ENCODE results near the gene KTN1.

KTN1 gene

DNA sequence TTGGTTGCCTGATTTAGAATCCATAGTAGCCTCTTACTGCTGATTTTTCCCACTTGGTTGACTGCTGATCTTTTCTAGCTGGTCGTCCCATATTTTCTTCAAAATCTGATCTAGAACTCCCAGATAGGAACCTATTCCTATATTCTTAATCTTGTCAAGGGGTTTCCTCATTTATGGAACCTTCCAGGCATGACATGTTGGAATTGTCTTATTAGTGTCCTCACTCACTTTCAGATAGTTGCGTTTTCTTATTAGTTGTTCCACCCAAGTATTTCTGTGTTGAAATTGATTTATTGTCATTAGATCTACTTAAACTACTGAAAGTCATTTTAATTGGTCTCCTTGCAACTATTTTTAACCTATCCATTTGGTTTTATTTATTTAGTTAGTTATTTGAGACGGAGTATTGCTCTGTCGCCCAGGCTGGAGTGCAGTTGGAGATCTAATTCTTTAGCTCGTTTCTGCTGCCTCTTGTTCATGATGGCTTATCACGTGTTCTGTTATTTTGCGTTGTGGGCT lies 25.0 kb downstream of the KTN1 start:
- no peak for DNase-seq (ENCODE audit: low read depth in 2 of 2, low spot score in 1 of 2)

DNA sequence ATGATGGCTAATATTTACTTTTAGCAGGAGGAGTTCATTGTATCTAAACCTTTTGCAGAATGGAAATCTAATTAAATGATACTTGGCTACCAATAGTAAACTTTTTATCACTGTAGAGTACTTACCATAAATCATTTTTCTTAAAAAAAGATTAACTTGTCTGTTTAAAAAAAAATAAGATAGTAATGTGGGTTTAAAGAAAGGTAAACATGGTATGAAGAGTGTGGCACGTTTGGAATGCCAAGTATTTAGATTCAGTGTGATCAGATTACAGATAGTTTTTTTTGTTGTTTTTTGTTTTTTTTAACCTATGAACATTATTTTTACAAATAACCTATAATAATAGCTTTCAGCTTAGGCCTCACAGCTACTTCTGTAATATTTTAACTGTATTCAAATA lies 25.8 kb downstream of the KTN1 start:
- no peak for DNase-seq (ENCODE audit: low read depth in 2 of 2, low spot score in 1 of 2)

DNA sequence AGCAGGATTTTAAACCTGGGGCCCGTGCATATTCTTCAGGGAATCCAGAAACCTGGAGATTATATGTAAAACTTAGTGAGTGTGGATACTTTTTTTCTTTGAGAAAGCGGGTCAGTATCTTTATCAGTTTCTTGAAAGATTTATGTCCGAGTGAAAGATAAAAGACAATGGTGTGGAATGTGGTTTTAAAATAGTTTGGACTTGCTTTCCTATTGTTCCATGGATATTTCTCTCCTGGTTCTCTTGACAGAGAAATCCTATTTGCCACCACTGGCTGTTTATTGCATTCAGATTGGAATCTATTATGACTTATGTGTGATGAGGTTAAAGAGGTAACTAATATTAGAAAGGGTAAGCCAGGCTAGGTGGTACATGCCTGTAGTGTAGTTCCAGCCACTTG lies 27.4 kb downstream of the KTN1 start:
- no peak for DNase-seq (ENCODE audit: low read depth in 2 of 2, low spot score in 1 of 2)

DNA sequence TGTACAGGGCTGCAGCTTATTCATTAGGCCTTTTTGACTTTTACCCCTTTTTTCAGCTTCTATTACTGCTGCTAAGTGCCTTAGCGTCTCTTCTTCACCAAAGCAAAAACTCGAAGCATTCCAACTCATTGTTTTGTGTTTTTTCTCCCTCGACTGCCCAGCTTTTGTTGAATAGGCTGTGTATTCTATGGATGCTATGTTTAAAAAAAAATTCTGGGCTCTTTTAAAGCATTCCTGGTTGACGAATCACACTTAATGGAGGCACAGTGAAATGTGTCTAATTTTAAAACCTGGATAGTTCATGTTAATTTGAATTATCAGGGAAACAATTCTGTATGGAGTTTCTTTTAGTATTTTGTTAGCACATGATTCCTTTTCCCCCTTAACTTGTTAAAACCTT lies 29.7 kb downstream of the KTN1 start:
- DNase-seq (ENCODE audit: low read depth in 2 of 2, low spot score in 1 of 2): no peak

DNA sequence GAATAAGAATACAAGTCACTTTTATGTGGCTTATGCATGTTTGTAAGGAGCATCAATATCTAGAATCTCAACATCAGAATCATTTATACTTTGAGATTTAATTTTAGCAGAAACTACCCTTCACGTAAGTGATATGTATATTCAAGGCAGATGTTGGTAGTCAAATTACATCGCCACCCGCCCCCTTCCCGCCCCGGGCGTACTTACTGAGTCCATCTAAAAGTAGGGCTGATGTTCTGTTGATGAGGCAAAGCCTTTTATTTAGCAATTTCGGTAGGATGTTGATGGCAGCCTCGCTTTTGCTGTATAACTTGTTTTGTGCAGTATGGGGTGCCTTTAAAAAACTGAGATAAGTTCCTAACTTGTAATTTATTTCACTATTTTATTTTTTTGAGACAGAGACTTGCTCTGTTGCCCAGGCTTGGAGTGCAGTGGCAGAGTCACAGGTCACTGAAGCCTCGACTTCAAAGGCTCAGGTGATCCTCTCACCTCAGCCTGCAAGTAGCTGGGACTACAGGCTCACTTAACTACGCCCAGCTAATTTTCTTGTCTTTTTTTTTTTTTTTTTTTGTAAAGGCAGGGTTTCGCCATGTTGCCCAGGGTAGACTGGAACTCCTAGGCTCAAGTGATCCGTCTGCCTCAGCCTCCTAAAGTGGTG lies 30.8 kb downstream of the KTN1 start:
- no peak for DNase-seq (ENCODE audit: low read depth in 2 of 2, low spot score in 1 of 2)

DNA sequence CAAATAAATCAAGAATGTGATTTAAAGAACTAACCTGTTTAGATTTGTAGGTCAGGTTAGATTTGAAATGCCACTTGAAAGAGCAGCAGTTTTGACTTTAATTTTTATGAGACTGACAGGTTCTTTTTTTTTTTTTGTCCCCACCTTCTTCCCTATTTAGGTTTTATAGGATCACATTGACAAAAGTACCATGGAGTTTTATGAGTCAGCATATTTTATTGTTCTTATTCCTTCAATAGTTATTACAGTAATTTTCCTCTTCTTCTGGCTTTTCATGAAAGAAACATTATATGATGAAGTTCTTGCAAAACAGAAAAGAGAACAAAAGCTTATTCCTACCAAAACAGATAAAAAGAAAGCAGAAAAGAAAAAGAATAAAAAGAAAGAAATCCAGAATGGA lies 31.9 kb downstream of the KTN1 start:
- DNase-seq (ENCODE audit: low read depth in 2 of 2, low spot score in 1 of 2): no peak

DNA sequence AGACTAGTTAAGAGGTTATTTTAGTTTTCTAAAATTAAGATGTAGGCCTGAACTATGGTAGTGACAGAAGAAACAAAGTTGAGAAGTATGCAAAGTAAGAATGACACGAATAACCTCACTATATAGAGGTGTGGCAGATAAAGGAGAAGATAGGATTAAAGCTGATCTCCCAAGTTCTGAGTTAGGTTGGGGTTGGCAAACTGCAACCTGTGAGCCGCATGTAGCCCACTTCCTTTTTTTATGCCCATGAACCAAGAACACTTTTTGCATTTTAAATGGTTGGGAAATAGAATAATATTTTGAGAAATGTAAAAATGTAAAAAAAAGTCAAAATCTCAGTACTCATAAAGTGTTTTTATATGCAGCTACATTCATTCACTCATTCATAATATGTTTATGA lies 34.3 kb downstream of the KTN1 start:
- DNase-seq (ENCODE audit: low read depth in 2 of 2, low spot score in 1 of 2): no peak

DNA sequence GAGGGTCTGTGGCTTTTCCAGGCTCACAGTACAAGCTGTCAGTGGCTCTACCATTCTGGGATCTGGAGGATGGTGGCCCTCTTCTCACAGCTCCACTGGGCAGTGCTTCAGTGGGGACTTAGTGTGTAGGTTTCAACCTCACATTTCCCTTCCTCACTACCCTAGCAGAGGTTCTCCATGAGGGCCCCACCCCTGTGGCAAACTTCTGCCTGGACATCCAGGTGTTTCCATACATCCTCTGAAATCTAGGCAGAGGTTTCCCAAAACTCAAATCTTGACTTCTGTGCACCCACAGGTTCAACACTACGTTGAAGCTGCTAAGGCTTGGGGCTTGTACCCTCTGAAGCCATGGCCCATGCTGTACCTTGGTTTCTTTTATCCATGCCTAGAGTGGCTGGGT lies 40.3 kb downstream of the KTN1 start:
- DNase-seq (ENCODE audit: low read depth in 2 of 2, low spot score in 1 of 2): no peak

DNA sequence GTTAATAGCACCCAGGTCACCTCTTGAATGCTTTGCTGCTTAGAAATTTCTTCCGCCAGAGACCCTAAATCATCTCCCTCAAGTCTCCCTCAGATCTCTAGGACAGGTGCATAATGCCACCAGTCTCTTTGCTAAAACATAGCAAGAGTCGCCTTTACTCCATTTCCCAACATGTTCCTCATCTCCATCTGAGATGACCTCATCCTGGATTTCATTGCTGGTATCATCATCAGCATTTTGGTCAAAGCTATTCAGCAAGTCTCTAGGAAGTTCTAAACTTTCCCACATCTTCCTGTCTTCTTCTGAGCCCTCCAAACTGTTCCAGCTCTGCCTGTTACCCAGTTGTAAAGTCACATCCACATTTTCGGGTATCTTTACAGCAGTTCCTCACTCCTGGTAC lies 41.0 kb downstream of the KTN1 start:
- DNase-seq (ENCODE audit: low read depth in 2 of 2, low spot score in 1 of 2): no peak

DNA sequence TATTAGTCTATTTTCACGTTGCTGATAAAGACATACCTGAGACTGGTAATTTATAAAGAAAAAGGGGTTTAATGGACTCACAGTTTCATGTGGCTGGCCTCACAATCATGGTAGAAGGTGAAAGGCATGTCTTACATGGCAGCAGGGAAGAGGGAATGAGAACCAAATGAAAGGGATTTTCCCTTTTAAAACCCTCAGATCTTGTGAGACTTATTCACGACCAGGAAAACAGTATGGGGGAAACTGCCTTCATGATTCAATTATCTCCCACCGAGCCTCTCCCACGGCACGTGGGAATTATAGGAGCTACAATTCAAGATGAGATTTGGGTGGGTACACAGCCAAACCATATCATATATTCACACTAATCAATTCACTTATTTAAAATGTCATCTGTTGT lies 41.4 kb downstream of the KTN1 start:
- DNase-seq (ENCODE audit: low read depth in 2 of 2, low spot score in 1 of 2): no peak

DNA sequence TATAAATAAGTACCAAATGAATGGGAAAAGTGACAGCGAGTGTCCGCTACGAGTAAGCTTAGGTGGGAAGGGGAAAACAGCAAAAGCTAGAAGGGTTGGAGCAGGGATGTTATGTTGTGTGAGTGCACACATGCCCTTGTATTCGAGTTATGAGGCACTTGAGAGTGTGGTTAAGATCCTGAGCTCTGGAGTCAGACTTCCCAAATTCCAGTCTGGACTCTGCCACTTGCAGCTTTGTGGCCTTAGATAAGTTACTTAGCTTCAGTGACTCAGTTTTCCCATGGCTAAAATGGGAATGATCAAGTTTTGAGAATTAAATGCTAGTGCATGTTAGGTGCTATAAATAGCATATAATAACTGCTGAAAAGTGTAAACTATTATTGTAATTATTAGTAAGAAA lies 44.9 kb downstream of the KTN1 start:
- DNase-seq (ENCODE audit: low read depth in 2 of 2, low spot score in 1 of 2): no peak

DNA sequence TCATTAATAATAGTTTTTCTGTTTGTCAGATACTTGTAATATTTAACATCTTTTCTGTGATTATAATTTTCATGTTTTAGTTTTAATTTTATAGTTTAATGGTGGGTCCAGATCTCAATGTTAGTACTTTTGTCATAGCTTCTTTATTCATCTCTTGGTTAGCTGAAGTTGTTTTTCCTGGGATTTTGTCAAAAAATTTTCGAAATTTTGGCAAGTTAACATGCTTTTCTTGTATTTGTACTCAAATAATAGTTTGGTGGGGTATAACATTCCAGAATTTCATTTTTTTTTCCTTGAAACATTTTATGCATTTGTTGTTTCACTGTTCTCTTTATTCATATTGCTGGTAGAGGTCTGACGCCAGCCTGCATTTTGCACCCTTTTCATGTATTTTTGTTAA lies 45.5 kb downstream of the KTN1 start:
- no peak for DNase-seq (ENCODE audit: low read depth in 2 of 2, low spot score in 1 of 2)

DNA sequence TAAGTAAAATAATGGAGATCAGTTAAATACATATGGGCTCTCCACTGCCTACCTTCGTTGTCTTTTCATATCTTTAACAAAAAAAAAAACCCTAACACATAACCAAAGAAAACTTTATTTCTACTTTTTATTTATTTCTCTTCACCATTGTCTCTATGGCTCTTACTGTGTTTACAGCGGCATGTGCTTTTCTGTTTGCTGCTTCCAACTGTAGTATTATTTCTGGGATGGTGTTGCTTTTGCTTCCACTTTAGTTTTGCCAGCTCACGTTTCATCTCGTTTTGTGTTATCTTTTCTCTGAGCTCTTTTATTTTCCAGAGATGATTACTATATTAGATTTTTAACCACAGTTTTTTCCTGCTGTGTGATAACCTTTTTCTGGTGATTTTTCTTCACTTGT lies 46.1 kb downstream of the KTN1 start:
- DNase-seq (ENCODE audit: low read depth in 2 of 2, low spot score in 1 of 2): no peak

DNA sequence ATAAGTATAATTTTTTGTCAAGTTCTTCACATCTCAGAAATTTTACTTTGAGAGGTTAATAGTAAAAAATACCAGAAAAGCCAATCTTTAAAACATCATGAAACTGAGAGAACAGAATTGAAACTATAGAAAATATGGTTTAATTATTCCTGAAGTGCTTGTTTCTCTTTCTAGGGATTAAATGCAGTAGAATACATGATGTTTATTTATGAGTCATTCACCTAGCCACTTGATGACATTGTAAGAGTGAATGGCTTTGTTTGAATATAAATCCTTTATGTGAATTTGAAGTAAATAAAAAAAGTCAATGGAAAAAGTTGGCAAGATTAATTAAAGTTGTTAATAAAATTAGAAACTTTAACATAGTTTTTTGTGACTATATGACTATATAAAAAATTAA lies 48.4 kb downstream of the KTN1 start:
- no peak for DNase-seq (ENCODE audit: low read depth in 2 of 2, low spot score in 1 of 2)

DNA sequence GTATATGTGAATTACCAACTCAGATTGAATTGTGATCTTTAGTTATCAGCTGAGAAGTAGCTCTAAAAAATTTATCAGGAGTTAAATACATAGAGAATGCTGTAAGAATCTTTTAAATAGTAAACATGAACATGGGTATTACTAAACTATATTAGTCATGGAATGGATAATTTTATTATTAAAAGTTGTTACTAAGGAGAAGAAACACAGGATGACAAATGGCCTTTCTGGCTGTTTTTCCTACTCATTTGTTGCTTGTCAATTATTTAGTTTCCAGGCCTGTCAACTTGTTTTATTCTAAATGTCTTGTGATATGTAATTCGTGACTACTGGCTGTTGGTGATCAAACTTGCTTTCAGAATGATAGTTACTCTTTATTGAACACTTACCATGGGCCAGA lies 58.7 kb downstream of the KTN1 start:
- no peak for DNase-seq (ENCODE audit: low read depth in 2 of 2, low spot score in 1 of 2)

DNA sequence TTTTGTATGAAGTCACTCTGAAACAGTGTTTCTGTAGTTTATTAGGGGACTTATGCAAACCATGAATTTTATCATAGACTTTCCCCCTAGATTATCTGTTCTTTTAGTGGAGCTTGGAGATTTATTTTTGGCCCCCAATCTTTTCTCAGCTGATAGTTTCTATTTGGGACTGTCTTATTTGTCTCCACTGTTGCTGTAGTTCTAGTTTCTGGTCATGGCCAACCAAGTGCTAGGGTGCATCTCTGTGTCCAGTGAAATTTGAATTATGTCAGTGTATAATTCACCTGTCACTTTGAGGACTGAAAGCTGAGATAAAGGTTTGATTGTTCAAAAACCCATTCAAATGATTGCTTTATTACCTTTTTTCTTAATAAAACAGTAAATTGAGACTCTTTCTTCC lies 61.3 kb downstream of the KTN1 start:
- DNase-seq (ENCODE audit: low read depth in 2 of 2, low spot score in 1 of 2): no peak

DNA sequence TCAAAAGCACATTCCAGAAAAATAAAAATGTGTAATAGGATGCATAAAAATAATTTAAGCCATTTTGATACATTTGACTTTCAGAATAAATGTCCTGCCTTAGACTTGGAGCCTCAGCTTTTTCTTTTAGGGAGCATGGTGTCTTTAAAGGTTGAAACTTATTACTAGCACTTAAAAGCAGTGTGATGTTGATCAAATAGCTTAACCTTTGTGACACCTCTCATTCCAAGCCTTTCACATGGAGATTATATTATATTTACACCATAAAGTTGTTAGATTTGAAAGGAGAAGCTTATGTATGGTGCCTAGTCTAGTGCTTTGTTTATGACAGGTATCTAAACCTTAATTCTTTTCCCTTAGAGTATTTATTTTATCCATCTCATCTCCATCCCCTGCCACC lies 61.9 kb downstream of the KTN1 start:
- no peak for DNase-seq (ENCODE audit: low read depth in 2 of 2, low spot score in 1 of 2)

DNA sequence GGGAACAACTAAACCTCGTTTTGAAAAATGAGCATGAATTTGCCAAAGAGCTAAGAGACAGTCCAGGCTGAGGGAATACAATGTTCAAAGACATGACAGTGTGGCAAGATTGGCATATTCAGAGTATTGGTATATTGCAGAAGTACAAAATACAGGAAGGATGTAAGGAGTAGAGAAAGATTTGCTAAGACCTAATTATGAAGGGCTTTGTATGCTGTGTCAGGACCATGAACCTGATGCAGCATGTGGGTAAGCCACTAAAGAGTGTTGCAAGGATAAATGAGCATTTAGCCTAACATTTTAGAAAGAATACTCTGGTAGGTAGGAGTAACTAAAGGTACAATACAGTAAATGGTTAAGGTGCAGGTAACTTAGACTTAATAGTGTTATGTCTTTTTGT lies 65.1 kb downstream of the KTN1 start:
- DNase-seq (ENCODE audit: low read depth in 2 of 2, low spot score in 1 of 2): no peak

DNA sequence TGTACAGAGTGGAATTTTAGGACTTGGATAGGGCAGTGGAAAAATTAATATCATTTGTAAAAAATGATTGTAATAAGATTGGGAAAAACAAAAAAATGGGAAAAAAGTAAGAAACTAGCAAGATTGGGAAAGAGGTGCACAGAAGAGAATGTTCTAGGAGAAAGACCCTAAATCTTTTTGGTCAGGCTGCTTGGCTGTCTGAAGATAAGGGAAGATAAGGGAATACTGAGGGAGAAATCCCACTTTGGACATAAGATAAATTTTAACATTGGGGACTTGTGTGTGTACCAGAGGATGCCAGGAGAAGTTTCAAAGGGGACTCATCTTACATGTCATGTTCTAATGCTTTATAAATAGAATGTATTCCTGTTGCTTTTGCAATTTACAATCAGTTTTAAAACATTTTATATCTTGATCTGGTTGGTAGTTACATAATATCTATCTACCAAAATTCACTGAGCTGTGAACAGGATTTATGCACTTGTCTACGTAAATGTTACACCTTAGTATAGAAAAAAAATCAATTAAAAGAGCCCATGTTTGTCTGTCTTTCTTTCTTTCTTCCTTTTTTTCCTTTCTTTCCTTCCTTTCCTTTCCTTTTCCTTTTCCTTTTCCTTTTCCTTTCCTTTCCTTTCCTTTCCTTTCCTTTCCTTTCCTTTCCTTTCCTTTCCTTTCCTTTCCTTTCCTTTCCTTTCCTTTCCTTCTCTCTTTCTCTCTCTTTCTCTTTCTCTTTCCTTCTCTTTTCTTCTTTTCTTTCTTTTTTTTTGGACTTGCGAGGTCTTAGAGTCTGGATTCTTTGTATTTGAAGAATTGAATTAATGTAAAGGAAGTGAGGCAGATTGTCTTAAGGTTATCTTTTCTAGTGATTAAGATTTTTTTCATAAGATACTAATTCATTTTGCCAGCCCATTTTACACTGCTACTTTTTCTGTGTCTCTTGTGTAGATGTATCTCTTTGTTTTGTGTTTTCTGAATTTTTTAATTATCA lies 66.1 kb downstream of the KTN1 start:
- DNase-seq (ENCODE audit: low read depth in 2 of 2, low spot score in 1 of 2): no peak

DNA sequence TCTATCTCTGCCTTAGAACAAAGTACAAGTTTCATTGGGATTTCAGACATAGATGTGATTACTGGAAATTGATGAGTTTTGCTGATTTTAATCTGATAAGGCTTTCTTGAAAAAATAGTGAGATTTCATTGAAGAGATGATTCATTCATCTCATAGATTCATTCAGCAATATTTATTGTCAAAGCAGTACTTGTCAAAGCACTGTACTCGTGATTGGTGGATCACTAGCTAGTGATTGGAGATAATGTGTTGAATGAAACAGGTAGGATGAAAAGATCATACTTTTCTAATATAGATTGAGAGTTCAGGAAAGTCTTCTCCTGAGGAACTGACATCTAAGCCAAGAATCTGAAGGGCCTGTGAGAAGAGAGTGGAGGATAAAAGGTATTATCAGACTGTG lies 71.0 kb downstream of the KTN1 start:
- no peak for DNase-seq (ENCODE audit: low read depth in 2 of 2, low spot score in 1 of 2)

DNA sequence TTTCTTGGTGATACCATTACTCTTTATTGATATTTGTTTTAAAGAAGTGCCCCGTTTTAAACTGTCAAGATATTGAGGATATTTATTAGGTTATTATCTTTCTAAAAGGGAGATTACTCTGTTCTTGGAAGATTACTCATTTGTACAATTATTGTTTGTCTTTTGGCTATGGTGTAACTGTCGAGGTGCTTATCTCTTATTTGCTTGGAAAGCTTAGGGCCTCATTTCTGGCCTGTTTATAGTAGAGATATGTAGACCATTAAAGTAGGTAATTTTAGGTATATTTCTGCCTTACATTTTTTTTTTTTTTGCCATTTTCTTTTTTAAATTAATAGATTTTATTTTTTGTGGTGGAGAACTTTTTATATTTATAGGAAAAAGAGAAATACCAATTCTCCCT lies 74.2 kb downstream of the KTN1 start:
- DNase-seq (ENCODE audit: low read depth in 2 of 2, low spot score in 1 of 2): no peak

DNA sequence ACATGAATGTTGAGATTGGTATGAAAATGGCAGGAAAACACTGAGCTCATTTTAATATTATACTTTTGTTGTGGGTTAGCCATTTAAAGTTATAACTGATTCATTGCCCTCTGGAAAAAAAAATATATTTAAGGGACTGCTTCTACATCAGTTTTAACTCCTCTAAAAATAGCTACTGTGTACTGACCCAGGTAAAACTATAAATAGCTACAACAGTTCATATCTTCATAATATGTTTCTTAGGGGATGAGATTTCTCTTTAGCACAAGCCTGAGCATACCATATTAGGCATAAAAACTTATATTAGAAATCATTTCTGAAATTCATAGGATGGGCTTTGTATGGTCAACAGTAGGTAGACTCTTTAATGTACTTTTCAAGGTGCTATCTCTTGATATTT lies 81.0 kb downstream of the KTN1 start:
- DNase-seq (ENCODE audit: low read depth in 2 of 2, low spot score in 1 of 2): no peak

DNA sequence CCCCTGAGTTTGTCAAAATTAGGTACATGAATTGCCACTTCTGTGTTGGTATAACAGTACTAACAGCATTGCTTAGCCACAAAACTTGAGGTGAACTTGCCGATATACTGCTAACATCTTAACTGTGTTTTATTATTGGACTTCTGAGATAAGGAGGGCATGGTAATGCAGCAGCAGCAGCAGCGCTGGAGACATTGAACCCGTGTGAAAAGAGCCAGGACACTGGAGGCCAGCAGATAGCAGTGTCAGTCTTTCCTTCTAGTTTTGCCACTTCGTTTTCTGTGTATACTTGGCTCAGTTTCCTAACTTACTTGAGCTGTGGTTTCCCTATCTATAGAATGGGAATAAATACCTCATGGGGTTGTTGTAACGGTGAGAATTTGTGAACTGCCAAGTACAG lies 82.7 kb downstream of the KTN1 start:
- no peak for DNase-seq (ENCODE audit: low read depth in 2 of 2, low spot score in 1 of 2)
